Right cardiac atrium (tissue), 5 donors: Measurements from ENCODE around the gene SEMA5B. TPM values are rescaled to one million over a fixed set of nuclear protein-coding genes. Genes with fewer than 3 reads are reported as not detected.

ENCODE experiments used
- ATAC-seq, 2 donors: fragments of 200-7000 bp; cut with Tn5 transposase; one replicate each; pipeline versions ENCODE4 v1.8.0 to v1.9.1; 2020; ENCODE audit warnings: moderate library complexity in 2 of 2, mild to moderate bottlenecking in 1 of 2
- DNase-seq, 3 donors: peaks; one replicate each; pipeline ENCODE4 v3.0.0-alpha.2; 2020
- H3K27ac ChIP-seq: one replicate; pipeline ENCODE4 v1.5.1; 2013; ENCODE audit warnings: mild to moderate bottlenecking, low read length, control low read depth, moderate library complexity
- H3K27me3 ChIP-seq: one replicate; pipeline ENCODE4 v1.6.1; 2013; ENCODE audit not compliant: control insufficient read depth, insufficient read depth
- H3K4me1 ChIP-seq: one replicate; pipeline ENCODE4 v1.6.1; 2013; ENCODE audit warnings: low read length; ENCODE audit not compliant: control insufficient read depth, insufficient read depth
- H3K4me3 ChIP-seq: one replicate; pipeline ENCODE4 v1.5.1; 2013; ENCODE audit warnings: low read length, control low read depth
- H3K9me3 ChIP-seq: one replicate; pipeline ENCODE4 v1.6.1; 2013; ENCODE audit warnings: low read length; ENCODE audit not compliant: control insufficient read depth
- WGBS: extraction: QIAGEN DNeasy Blood & Tissue Kit; methylation state at CpG from one replicate; pipeline ENCODE4 v1.1.7; 2013; 5-methylcytosine and 5-hydroxymethylcytosine counted together
- intact Hi-C, 4 donors: fragments of 100-400 bp; cut with DNase I; formaldehyde crosslinking; loops; one replicate each; pipeline versions ENCODE4 v1.11.0 to v1.14.0; 2022 to 2023
- polyA plus RNA-seq: library from polyadenylated mRNA; stranded (reverse); fragments of 200-250 nt; gene quantifications from one replicate; pipeline ENCODE4 v1.2.3, GENCODE V29; 2013
- total RNA-seq, 4 donors: library from RNA; stranded (reverse); fragmentation: NEBNext Ultra II Directional; extraction: Animal tissue kit (Norgen Biotek cat#: 25700); gene quantifications; one replicate each; pipeline ENCODE4 v1.2.1, GENCODE V29; 2021
- donor health status: healthy with polysubstance abuse.
- donor health status: DM: no; HTN: yes; CAD: no.
- donor health status: DM: no; HTN: no; CAD: no.
- donor health status: DM: no; HTN: yes; CAD: no; lungs with severe emphysema.
- donor health status: DM: yes; HTN: yes; CAD: no.

Gene SEMA5B
- total and polyA plus RNA-seq, 5 donors, result 0.72 to 4.9 (median 3.1) TPM

GRCh38 chr3:122921791-122922651 lies 105.5 kb downstream of the SEMA5B start:
- 45% methylated on average over 68 of the region's 68 CpGs for WGBS
- no peaks in the 10 kb centered on the region for H3K9me3 ChIP-seq
- DNase-seq (no peak), ATAC-seq (peak; percentile 23 to 25)
- no peak overlapping the region for H3K27ac ChIP-seq
- no peak overlapping the region for H3K4me3 ChIP-seq
- H3K4me1 ChIP-seq, result no peaks in the 10 kb centered on the region
- H3K27me3 ChIP-seq, result no peaks in the 10 kb centered on the region
- intact Hi-C loops, result no loop called here

GRCh38 chr3:122920986-122921385 lies 106.6 kb downstream of the SEMA5B start:
- Histone ChIP-seq H3K9me3 (no peaks in the 10 kb centered on the region), H3K27me3 (no peaks in the 10 kb centered on the region), H3K4me3 (no peak overlapping the region), H3K27ac (no peak overlapping the region), H3K4me1 (no peaks in the 10 kb centered on the region)
- ATAC-seq (no peak), DNase-seq (no peak)
- intact Hi-C loops, result no loop called here
- 75% methylated on average over 6 of the region's 6 CpGs for WGBS

DNA sequence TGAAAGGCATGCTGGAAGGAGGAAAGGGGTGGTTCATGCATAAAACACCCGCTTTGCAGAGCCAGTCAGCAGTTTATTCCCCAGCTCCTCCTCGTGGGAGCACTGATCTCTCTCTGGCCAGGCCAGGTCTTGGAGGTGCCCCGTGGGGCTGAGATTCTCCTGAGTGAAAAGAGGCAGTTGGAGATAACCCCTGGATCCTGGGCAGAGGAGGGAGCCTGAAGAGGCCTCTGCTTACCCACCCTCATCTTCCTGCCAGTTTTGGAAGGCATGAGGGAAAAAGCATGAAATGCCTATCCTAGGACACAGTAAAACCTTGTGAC lies 108.3 kb downstream of the SEMA5B start:
- no peak overlapping the region for H3K4me3 ChIP-seq
- H3K4me1 ChIP-seq, result no peaks in the 10 kb centered on the region
- 76% methylated on average over 3 of the region's 3 CpGs for WGBS
- intact Hi-C loops, result no loop called here
- no peaks in the 10 kb centered on the region for H3K9me3 ChIP-seq
- ATAC-seq, result no peak
- no peak for DNase-seq
- no peak overlapping the region for H3K27ac ChIP-seq
- H3K27me3 ChIP-seq, result no peaks in the 10 kb centered on the region

DNA sequence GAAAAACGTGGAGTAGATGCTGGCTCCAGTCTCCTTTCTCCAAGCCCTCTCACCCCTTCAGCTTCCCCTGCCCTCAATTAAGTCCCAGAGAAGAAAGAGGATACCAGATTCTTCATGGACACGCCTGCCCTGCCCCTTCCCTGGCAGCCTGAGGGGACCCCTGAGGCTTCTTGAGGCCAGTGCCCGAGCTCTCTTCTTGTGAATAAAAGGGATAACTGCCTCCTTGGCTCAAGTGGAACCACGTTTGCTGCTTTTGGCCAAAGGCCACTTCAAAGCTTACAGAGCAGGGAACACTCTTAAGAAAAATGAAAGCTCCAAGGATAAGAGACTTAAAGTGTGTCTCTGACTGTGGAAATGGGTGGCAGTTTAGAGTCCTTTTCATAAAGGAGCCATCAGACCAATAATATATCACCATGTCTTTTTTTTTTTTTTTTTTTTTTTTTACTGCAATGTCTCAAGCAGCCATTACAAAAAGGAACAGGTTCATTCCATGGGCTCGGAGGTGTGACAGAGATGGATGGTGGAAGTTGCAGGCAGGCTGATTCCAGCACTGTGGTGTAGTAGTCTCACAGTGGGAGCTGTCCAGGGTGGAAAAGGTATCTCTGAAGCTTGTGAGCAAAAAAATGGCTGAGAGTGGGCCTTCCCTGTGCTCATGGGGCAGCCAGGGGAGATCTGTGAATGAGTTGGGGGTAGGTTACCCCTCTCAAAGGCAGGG lies 108.8 kb downstream of the SEMA5B start:
- H3K4me1 ChIP-seq, result no peaks in the 10 kb centered on the region
- ATAC-seq, result no peak
- intact Hi-C loops, result no loop called here
- DNase-seq, result no peak
- WGBS, result 42% methylated on average over 5 of the region's 5 CpGs
- no peaks in the 10 kb centered on the region for H3K9me3 ChIP-seq
- no peaks in the 10 kb centered on the region for H3K27me3 ChIP-seq
- no peak overlapping the region for H3K27ac ChIP-seq
- no peak overlapping the region for H3K4me3 ChIP-seq

GRCh38 chr3:122917412-122917811 lies 110.2 kb downstream of the SEMA5B start:
- intact Hi-C loops, result no loop called here
- no peak overlapping the region for H3K4me3 ChIP-seq
- WGBS, result 89% methylated on average over 4 of the region's 4 CpGs

DNA sequence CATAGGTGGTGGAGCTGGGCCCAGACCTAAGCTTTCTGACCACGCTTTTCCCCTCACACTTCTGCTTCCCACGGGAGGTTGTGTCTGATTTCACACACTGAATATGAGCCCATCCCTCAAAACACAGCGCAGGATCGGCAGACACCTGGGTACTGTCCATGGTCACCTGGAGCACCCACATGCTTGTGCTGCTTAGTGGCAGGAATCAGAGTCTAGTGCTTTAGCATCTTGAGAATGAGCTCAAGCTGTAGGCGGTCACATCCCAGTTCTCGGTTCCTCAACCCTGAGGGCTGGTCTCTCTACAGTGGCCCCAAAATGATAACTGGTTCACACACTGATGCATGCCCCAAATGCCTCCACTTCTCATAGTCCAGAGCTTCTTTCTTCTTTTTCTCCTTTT lies 111.0 kb downstream of the SEMA5B start:
- H3K9me3 ChIP-seq, result no peaks in the 10 kb centered on the region
- intact Hi-C loops, result no loop called here
- no peak overlapping the region for H3K27ac ChIP-seq
- no peak for DNase-seq
- no peak for ATAC-seq
- 88% methylated on average over 6 of the region's 6 CpGs for WGBS
- H3K4me3 ChIP-seq, result no peak overlapping the region
- no peaks in the 10 kb centered on the region for H3K4me1 ChIP-seq
- no peaks in the 10 kb centered on the region for H3K27me3 ChIP-seq

More at GRCh38 chr3:122917412-122917811, 110.2 kb downstream of the SEMA5B start:
- no peaks in the 10 kb centered on the region for H3K9me3 ChIP-seq
- DNase-seq, result no peak
- H3K27me3 ChIP-seq, result no peaks in the 10 kb centered on the region
- no peak for ATAC-seq
- H3K4me1 ChIP-seq, result no peaks in the 10 kb centered on the region
- H3K27ac ChIP-seq, result no peak overlapping the region

DNA sequence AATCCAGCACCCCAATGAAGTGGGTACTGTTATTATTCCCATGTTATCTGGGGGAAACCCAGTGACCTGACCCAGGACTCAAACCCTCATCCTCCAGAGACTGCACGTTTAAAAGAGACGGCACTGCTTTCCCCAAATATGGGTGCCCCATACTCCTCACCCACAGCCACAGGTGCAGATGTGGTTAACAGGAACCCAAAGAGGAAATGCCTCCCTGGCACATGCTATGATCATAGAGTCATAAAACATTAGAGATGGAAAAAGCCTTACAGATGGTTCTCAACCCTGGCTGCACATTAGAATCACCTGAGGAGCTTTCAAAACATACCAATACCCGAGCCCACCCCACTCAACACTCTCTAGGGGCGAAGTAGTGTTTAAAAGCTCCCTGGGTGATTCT lies 111.5 kb downstream of the SEMA5B start:
- no peaks in the 10 kb centered on the region for H3K4me1 ChIP-seq
- H3K27me3 ChIP-seq, result no peaks in the 10 kb centered on the region
- no peaks in the 10 kb centered on the region for H3K9me3 ChIP-seq
- DNase-seq, result no peak
- no peak overlapping the region for H3K27ac ChIP-seq
- no peak overlapping the region for H3K4me3 ChIP-seq
- intact Hi-C loops, result no loop called here
- ATAC-seq, result no peak
- WGBS, result 80% methylated on average over 4 of the region's 4 CpGs

DNA sequence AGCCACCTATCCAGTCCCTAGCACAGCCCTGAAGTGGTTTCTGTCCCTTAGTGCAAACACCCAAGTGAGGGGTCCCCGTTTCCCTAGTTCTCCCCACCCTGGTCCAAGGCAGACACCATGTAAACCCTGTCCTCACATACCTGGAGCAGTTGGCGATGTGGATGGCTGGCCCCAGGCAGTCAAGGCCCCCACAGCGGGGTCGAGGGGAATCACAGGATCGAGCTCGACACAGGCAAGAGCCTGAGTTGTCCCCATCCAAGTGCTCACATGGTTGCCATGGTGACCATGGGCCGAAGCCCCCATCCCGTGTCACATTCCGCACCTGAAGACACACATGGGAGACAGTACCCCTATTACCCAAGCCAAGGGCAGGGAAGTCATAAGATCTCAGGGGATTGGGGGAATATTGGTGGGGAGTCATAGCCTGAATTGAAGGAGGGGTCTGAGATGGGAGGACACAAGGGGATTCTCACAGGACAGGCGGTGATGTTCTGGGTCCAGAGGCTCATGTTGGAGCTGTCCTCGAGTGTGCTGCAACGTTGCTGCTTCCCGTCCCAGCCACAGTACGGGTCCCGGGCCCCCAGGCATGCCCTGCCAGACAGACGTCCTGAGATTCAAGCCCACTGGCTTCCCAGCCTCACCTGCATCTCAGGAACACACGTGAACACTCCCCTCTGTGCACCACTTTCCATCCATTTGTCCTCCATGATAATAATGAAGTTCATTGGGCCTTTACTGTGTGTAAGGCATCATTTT lies 112.1 kb downstream of the SEMA5B start:
- H3K4me3 ChIP-seq, result no peak overlapping the region
- WGBS, result 86% methylated on average over 17 of the region's 17 CpGs
- no peaks in the 10 kb centered on the region for H3K9me3 ChIP-seq
- DNase-seq, result no peak
- no peak for ATAC-seq
- H3K4me1 ChIP-seq, result no peaks in the 10 kb centered on the region
- no peaks in the 10 kb centered on the region for H3K27me3 ChIP-seq
- no peak overlapping the region for H3K27ac ChIP-seq
- intact Hi-C loops, result no loop called here

- Histone ChIP-seq H3K27me3 (no peaks in the 10 kb centered on the region), H3K27ac (no peak overlapping the region), H3K9me3 (no peaks in the 10 kb centered on the region), H3K4me3 (no peak overlapping the region), H3K4me1 (no peaks in the 10 kb centered on the region)
- 82% methylated on average over 33 of the region's 33 CpGs for WGBS
- intact Hi-C loops, result no loop called here
- ATAC-seq (no peak), DNase-seq (no peak)
Observed at GRCh38 chr3:122913539-122914100, 113.9 kb downstream of the SEMA5B start.

DNA sequence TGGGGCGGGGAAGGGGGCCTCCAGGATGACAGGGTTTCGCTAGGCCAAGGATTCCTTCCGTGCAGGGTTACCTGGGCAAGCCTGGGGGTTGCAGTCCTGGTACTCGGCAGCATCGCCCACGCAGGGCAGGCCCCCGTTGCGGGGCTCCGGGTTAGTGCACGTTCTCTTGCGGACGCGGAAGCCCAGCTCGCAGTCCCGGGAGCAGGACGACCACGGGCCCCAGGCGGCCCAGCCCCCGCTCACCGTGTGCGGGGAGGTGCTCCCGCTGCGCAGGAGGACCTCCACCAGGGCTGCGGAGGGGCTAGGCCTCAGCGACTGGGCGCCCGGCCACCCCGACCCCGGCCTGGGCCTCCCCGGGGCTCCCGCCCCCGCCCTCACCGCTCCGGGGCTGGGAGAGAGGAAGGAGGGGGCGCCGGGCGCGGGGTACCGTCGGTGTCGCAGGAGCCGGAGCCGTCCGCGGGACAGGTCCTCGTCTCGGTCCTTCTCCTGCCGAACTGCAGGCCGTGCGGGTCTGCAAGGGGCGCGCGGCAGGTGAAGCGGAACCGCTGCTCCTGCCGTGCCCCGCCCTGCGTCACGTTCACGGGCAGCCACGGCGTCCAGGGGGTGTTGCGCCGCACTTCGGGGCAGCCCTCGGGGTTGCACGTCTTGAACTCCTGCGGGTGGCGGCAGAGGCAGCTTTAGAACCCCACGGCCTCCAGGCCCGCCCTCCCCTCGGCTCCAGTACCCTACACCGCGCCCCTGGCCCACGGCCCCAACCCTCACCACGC lies 114.6 kb downstream of the SEMA5B start:
- ATAC-seq, result no peak
- DNase-seq, result no peak
- no peak overlapping the region for H3K4me3 ChIP-seq

More for the DNA sequence above, 114.6 kb downstream of the SEMA5B start:
- Histone ChIP-seq H3K4me1 (no peaks in the 10 kb centered on the region), H3K27ac (no peak overlapping the region), H3K9me3 (no peaks in the 10 kb centered on the region), H3K27me3 (no peaks in the 10 kb centered on the region)
- WGBS, result 60% methylated on average over 76 of the region's 76 CpGs
- intact Hi-C loops, result no loop called here
